ENCODE measurements around the gene HTR3D. TPM values are rescaled to one million over a fixed set of nuclear protein-coding genes. Genes with fewer than 3 reads are reported as not detected.

Gene HTR3D
- total RNA-seq, 1 donor = not detected

DNA sequence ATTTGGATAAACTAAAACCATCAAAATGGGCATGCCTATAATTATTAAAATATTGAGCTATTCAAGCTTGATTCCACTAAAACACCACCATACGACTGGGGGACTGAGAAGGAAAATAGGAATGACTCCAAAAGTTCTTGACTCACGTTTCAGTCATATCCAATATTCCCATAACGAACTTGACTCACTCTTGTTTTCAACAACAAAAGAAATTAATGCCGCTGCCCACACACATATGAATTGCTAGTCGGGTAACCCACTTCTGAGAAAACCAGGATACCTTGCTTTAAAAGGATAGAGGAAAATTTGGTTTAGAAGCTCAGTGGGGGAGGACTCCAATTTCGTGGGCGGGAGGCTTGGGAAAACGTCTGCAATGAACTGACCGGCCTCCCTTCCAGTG is 26.5 kb downstream of the HTR3D start:
- DNase-seq (ENCODE audit: insufficient read length, low spot score, missing footprints) = no peak
- no peaks in the 10 kb centered on the region for H3K9me3 ChIP-seq (ENCODE audit: low read depth, low read length)
- H3K27ac ChIP-seq (ENCODE audit: low read depth, low read length) = no peak overlapping the region
- H3K4me1 ChIP-seq (ENCODE audit: insufficient read depth, low read length) = peaks cover 4% of the 10 kb centered on the region
- TF ChIP-seq, protein P1, sequence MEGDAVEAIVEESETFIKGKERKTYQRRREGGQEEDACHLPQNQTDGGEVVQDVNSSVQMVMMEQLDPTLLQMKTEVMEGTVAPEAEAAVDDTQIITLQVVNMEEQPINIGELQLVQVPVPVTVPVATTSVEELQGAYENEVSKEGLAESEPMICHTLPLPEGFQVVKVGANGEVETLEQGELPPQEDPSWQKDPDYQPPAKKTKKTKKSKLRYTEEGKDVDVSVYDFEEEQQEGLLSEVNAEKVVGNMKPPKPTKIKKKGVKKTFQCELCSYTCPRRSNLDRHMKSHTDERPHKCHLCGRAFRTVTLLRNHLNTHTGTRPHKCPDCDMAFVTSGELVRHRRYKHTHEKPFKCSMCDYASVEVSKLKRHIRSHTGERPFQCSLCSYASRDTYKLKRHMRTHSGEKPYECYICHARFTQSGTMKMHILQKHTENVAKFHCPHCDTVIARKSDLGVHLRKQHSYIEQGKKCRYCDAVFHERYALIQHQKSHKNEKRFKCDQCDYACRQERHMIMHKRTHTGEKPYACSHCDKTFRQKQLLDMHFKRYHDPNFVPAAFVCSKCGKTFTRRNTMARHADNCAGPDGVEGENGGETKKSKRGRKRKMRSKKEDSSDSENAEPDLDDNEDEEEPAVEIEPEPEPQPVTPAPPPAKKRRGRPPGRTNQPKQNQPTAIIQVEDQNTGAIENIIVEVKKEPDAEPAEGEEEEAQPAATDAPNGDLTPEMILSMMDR (IDR thresholded peaks at IDR 0.05; ENCODE audit: extremely low read depth, low read depth, low read length) = no peak
- H3K4me2 ChIP-seq (ENCODE audit: insufficient read depth, low read length) = peak overlapping the region; percentile 43
- H3K4me3 ChIP-seq (ENCODE audit: insufficient read depth, low read length) = no peak overlapping the region
- H2AFZ ChIP-seq (ENCODE audit: low read length) = no peak overlapping the region
- no peaks in the 10 kb centered on the region for H3K36me3 ChIP-seq (ENCODE audit: insufficient read depth, low read length)
- no peaks in the 10 kb centered on the region for H4K20me1 ChIP-seq (ENCODE audit: insufficient read depth, low read length)
- no peaks in the 10 kb centered on the region for H3K79me2 ChIP-seq (ENCODE audit: insufficient read depth, low read length)
- peaks cover 13% of the 10 kb centered on the region for H3K27me3 ChIP-seq (ENCODE audit: insufficient read depth, low read length)

DNA sequence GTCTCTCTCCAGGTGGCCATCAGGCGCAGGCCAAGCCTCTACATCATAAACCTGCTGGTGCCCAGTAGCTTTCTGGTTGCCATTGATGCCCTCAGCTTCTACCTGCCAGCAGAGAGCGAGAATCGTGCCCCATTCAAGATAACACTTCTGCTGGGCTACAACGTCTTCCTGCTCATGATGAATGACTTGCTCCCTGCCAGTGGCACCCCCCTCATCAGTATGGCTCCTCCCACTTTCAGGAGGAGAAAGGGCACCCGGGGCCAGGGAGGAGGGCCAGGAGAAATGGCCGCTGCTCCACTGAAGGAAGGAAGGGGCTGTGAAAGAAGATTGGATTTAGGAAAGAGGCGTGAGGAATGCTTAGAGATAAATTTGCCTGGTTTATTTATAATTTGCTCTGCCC is 27.9 kb downstream of the HTR3D start:
- H3K9me3 ChIP-seq (ENCODE audit: low read depth, low read length) = no peaks in the 10 kb centered on the region
- peaks cover 4% of the 10 kb centered on the region for H3K4me1 ChIP-seq (ENCODE audit: insufficient read depth, low read length)
- no peaks in the 10 kb centered on the region for H4K20me1 ChIP-seq (ENCODE audit: insufficient read depth, low read length)
- DNase-seq (ENCODE audit: insufficient read length, low spot score, missing footprints) = no peak
- H3K27me3 ChIP-seq (ENCODE audit: insufficient read depth, low read length) = peaks cover 9% of the 10 kb centered on the region
- no peak overlapping the region for H3K4me3 ChIP-seq (ENCODE audit: insufficient read depth, low read length)
- no peak overlapping the region for H3K27ac ChIP-seq (ENCODE audit: low read depth, low read length)
- no peaks in the 10 kb centered on the region for H3K79me2 ChIP-seq (ENCODE audit: insufficient read depth, low read length)
- H3K36me3 ChIP-seq (ENCODE audit: insufficient read depth, low read length) = no peaks in the 10 kb centered on the region
- no peak overlapping the region for H3K4me2 ChIP-seq (ENCODE audit: insufficient read depth, low read length)
- no peak overlapping the region for H2AFZ ChIP-seq (ENCODE audit: low read length)
- TF ChIP-seq, protein P1 (IDR thresholded peaks at IDR 0.05; ENCODE audit: extremely low read depth, low read depth, low read length) = no peak

- no peak overlapping the region for H2AFZ ChIP-seq (ENCODE audit: low read length)
- DNase-seq (ENCODE audit: insufficient read length, low spot score, missing footprints) = no peak
These were observed 31.1 kb downstream of the HTR3D start for GRCh38 chr3:184062637-184063036.

GRCh38 chr3:184066211-184066610 is 34.7 kb downstream of the HTR3D start:
- Histone ChIP-seq H4K20me1 (ENCODE audit: insufficient read depth, low read length) (no peaks in the 10 kb centered on the region), H3K4me2 (ENCODE audit: insufficient read depth, low read length) (no peak overlapping the region), H3K9me3 (ENCODE audit: low read depth, low read length) (no peaks in the 10 kb centered on the region), H2AFZ (ENCODE audit: low read length) (no peak overlapping the region), H3K27me3 (ENCODE audit: insufficient read depth, low read length) (peaks cover 3% of the 10 kb centered on the region), H3K27ac (ENCODE audit: low read depth, low read length) (no peak overlapping the region), H3K79me2 (ENCODE audit: insufficient read depth, low read length) (no peaks in the 10 kb centered on the region), H3K4me3 (ENCODE audit: insufficient read depth, low read length) (no peak overlapping the region), H3K36me3 (ENCODE audit: insufficient read depth, low read length) (no peaks in the 10 kb centered on the region), H3K4me1 (ENCODE audit: insufficient read depth, low read length) (no peaks in the 10 kb centered on the region)
- no peak for DNase-seq (ENCODE audit: insufficient read length, low spot score, missing footprints)
- TF ChIP-seq, protein P1 (IDR thresholded peaks at IDR 0.05; ENCODE audit: extremely low read depth, low read depth, low read length) = no peak

More at GRCh38 chr3:184062637-184063036, 31.1 kb downstream of the HTR3D start:
- Histone ChIP-seq H3K9me3 (ENCODE audit: low read depth, low read length) (no peaks in the 10 kb centered on the region), H3K27ac (ENCODE audit: low read depth, low read length) (no peak overlapping the region), H3K79me2 (ENCODE audit: insufficient read depth, low read length) (no peaks in the 10 kb centered on the region), H4K20me1 (ENCODE audit: insufficient read depth, low read length) (no peaks in the 10 kb centered on the region), H3K36me3 (ENCODE audit: insufficient read depth, low read length) (no peaks in the 10 kb centered on the region), H3K27me3 (ENCODE audit: insufficient read depth, low read length) (peaks cover 6% of the 10 kb centered on the region), H3K4me2 (ENCODE audit: insufficient read depth, low read length) (no peak overlapping the region), H3K4me3 (ENCODE audit: insufficient read depth, low read length) (no peak overlapping the region), H3K4me1 (ENCODE audit: insufficient read depth, low read length) (peaks cover 4% of the 10 kb centered on the region)
- TF ChIP-seq, protein P1 (IDR thresholded peaks at IDR 0.05; ENCODE audit: extremely low read depth, low read depth, low read length) = no peak
